OCI-LY3 (cell line): ENCODE results near the gene MSI2.

ENCODE experiments used
- H2AFZ ChIP-seq: fragments of 200-600, 300-600 bp; shearing (Covaris generic); 2 replicates; pipeline ENCODE4 v1.6.0; 2014; ENCODE audit warnings: antibody characterized with exemption, low read depth, low read length
- H3K27ac ChIP-seq: fragments of 200-600, 300-600 bp; sonication (generic); 2 replicates; pipeline ENCODE4 v1.5.1; 2014; ENCODE audit warnings: mild to moderate bottlenecking, low read length, moderate library complexity, mixed read lengths
- H3K27me3 ChIP-seq: fragments of 200-600, 300-600 bp; sonication (generic); 2 replicates; pipeline ENCODE4 v1.6.1; 2014; ENCODE audit warnings: low read depth, low read length, mixed read lengths
- H3K36me3 ChIP-seq: fragments of 200-600, 300-600 bp; sonication (generic); replicated peaks from 2 replicates; pipeline ENCODE3; 2014; ENCODE audit warnings: low read depth, low read length, mixed read lengths
- H3K4me1 ChIP-seq: fragments of 300-600, 200-600 bp; sonication (generic); 2 replicates; pipeline ENCODE4 v1.6.1; 2014; ENCODE audit warnings: low read length, mixed read lengths
- H3K4me2 ChIP-seq: fragments of 200-600, 300-600 bp; sonication (generic); 2 replicates; pipeline ENCODE4 v1.6.1; 2014; ENCODE audit warnings: low read length, mixed read lengths
- H3K4me3 ChIP-seq: fragments of 300-600, 200-600 bp; sonication (generic); 2 replicates; pipeline ENCODE4 v1.5.1; 2014; ENCODE audit warnings: antibody characterized with exemption, mild to moderate bottlenecking, low read length, moderate library complexity
- H3K79me2 ChIP-seq: fragments of 300-600, 200-600 bp; shearing (Covaris generic); 2 replicates; pipeline ENCODE4 v1.6.1; 2014; ENCODE audit warnings: mild to moderate bottlenecking, low read length, mixed read lengths
- H3K9ac ChIP-seq: fragments of 300-600, 200-600 bp; shearing (Covaris generic); 2 replicates; pipeline ENCODE4 v1.6.0; 2014; ENCODE audit warnings: mild to moderate bottlenecking, low read length, moderate library complexity
- H3K9me3 ChIP-seq: fragments of 200-600, 300-600 bp; shearing (Covaris generic); 2 replicates; pipeline ENCODE4 v1.6.1; 2014; ENCODE audit warnings: low read length, mixed read lengths; ENCODE audit not compliant: insufficient read depth
- H4K20me1 ChIP-seq: fragments of 200-600, 300-600 bp; sonication (generic); 2 replicates; pipeline ENCODE4 v1.6.1; 2016; ENCODE audit warnings: low read length, mixed read lengths; ENCODE audit not compliant: insufficient read depth
- EZH2phosphoT487 ChIP-seq: fragments of 200-600 bp; shearing (Covaris generic); IDR thresholded peaks from 2 replicates; pipeline ENCODE4 v1.6.1; 2018; ENCODE audit warnings: antibody characterized with exemption, mixed run types, low read depth
- TF ChIP-seq, protein P1 (sequence below): fragments of 200-600, 300-600 bp; sonication (generic); IDR thresholded peaks from 2 replicates; pipeline ENCODE4 v1.5.1; 2014; ENCODE audit warnings: antibody characterized with exemption, low read length, low read depth

MSI2 gene

DNA sequence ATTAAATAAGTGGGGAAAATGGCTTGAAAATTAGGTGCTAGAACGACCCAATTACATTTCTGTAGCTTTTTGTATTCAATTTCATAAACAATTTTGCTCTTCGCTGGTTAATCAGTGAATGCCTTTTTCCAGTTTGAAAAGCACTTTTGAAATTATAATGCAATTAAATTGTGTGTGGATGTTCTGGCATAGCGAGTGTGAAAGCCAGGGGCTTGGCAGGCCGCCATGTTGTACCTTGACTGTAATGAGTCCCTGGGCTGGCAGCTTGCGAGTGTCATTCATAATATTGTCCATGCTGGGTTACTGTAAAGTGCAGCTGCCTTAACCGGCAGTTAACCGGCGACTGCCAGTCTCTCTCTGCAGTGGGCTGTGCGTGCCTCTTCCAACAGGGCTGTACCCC is 310.9 kb downstream of the MSI2 start:
- Histone ChIP-seq H3K9me3 (no peaks in the 10 kb centered on the region), H3K27me3 (no peaks in the 10 kb centered on the region), H4K20me1 (no peaks in the 10 kb centered on the region), H3K4me1 (no peaks in the 10 kb centered on the region), H3K9ac (no peak overlapping the region), H3K79me2 (no peaks in the 10 kb centered on the region), H3K4me2 (no peak overlapping the region), H3K4me3 (no peak overlapping the region), H3K27ac (no peak overlapping the region), H3K36me3 (peaks cover 2% of the 10 kb centered on the region), H2AFZ (no peak overlapping the region)
- TF ChIP-seq EZH2phosphoT487 = no peak

DNA sequence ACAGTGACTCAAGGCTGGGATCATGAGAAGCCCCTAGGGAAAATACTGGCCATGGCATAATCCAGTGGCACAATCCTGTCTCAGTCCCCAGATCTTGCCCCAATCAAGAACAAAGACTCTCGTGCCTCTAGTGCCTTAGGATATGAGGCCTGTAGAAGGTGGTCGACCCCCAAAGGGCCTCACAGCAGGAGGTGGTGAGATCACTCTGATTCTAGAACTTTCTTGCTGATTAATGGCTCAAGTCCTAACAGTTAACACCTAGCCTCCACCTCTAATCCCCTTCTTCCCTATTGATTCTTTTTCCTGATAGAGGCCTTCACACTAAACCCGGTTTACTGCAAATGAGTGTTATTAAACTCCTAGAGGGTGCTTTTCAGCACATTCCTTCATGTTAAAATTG is 312.0 kb downstream of the MSI2 start:
- TF ChIP-seq, protein P1, sequence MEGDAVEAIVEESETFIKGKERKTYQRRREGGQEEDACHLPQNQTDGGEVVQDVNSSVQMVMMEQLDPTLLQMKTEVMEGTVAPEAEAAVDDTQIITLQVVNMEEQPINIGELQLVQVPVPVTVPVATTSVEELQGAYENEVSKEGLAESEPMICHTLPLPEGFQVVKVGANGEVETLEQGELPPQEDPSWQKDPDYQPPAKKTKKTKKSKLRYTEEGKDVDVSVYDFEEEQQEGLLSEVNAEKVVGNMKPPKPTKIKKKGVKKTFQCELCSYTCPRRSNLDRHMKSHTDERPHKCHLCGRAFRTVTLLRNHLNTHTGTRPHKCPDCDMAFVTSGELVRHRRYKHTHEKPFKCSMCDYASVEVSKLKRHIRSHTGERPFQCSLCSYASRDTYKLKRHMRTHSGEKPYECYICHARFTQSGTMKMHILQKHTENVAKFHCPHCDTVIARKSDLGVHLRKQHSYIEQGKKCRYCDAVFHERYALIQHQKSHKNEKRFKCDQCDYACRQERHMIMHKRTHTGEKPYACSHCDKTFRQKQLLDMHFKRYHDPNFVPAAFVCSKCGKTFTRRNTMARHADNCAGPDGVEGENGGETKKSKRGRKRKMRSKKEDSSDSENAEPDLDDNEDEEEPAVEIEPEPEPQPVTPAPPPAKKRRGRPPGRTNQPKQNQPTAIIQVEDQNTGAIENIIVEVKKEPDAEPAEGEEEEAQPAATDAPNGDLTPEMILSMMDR = no peak
- TF ChIP-seq EZH2phosphoT487 = no peak
- no peaks in the 10 kb centered on the region for H4K20me1 ChIP-seq
- H3K4me3 ChIP-seq = no peak overlapping the region
- H3K27ac ChIP-seq = no peak overlapping the region
- H3K27me3 ChIP-seq = no peaks in the 10 kb centered on the region
- no peak overlapping the region for H3K4me2 ChIP-seq
- no peaks in the 10 kb centered on the region for H3K9me3 ChIP-seq
- peaks cover 2% of the 10 kb centered on the region for H3K36me3 ChIP-seq
- no peak overlapping the region for H3K9ac ChIP-seq
- no peaks in the 10 kb centered on the region for H3K4me1 ChIP-seq
- no peaks in the 10 kb centered on the region for H3K79me2 ChIP-seq
- H2AFZ ChIP-seq = no peak overlapping the region

DNA sequence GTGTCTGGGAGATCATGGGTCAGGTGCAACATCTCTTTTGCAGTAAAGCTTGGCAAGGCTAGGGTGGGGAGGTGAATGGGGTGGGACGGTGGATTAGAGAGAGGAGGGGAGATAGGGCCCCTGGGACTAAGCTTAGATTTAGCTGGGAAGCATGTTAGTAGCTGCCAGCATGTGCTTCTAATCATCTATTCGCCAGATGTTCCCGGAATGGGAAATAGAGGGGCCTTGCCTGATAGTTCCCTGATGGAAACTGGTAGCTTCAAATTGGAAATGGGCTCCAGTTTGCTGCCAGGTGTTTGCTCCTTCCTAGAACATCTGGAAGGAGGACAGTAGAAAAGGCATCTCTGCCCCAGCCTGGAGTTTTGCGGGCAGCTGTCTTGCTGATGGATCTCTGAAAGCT is 312.7 kb downstream of the MSI2 start:
- Histone ChIP-seq H3K9me3 (no peaks in the 10 kb centered on the region), H3K79me2 (no peaks in the 10 kb centered on the region), H2AFZ (no peak overlapping the region), H3K4me3 (no peak overlapping the region), H3K4me2 (no peak overlapping the region), H3K27ac (no peak overlapping the region), H3K9ac (no peak overlapping the region), H3K36me3 (peaks cover 2% of the 10 kb centered on the region), H3K4me1 (no peaks in the 10 kb centered on the region), H3K27me3 (no peaks in the 10 kb centered on the region), H4K20me1 (no peaks in the 10 kb centered on the region)
- TF ChIP-seq, protein P1 = no peak
- TF ChIP-seq EZH2phosphoT487 = no peak

DNA sequence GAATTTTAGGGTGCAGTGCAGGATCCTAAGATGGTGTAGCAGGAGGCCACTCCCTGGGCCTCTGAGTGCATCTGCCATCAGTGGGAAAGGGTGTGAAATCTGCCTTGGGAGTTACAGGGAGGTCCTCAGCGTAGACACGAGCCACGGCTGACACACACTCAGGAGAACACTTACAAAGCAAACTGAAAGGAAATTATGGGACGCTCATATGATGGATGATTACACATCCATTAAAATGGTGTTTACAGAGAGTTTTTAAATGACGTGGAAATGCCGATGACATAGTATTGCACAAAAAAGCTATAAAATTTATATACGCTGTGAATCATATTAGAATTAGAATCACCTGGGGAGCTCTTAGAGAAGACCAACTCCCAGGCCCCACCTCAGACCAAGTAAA is 313.5 kb downstream of the MSI2 start:
- H3K4me3 ChIP-seq = no peak overlapping the region
- H3K27me3 ChIP-seq = no peaks in the 10 kb centered on the region
- no peaks in the 10 kb centered on the region for H3K4me1 ChIP-seq
- peaks cover 2% of the 10 kb centered on the region for H3K36me3 ChIP-seq
- H3K9ac ChIP-seq = no peak overlapping the region
- no peak overlapping the region for H3K4me2 ChIP-seq
- H4K20me1 ChIP-seq = no peaks in the 10 kb centered on the region
- H2AFZ ChIP-seq = no peak overlapping the region
- no peaks in the 10 kb centered on the region for H3K9me3 ChIP-seq
- H3K79me2 ChIP-seq = no peaks in the 10 kb centered on the region
- no peak for TF ChIP-seq EZH2phosphoT487
- TF ChIP-seq, protein P1 = no peak
- H3K27ac ChIP-seq = no peak overlapping the region
